NCI-H345 treated with DMSO at 0.1 percent for 48 hours (cell line): Measurements from ENCODE around the gene KIAA1671.

ENCODE experiments used
- DNase-seq: peaks from one replicate; lab custom pipeline; 2025; ENCODE audit not compliant: unreplicated experiment; lab: John Stamatoyannopoulos, UW

KIAA1671 gene

GRCh38 chr22:25139062-25139461, 186.5 kb downstream of the KIAA1671 start:
- DNase-seq, result no peak

GRCh38 chr22:25142102-25142501, 189.6 kb downstream of the KIAA1671 start:
- DNase-seq, result no peak

- DNase-seq, result no peak
Observed at GRCh38 chr22:25143156-25144076, 190.9 kb downstream of the KIAA1671 start.

GRCh38 chr22:25144522-25144921, 192.0 kb downstream of the KIAA1671 start:
- DNase-seq, result no peak

- DNase-seq, result peak; percentile 36
Observed at GRCh38 chr22:25146307-25146706, 193.8 kb downstream of the KIAA1671 start.

GRCh38 chr22:25146906-25147641, 194.6 kb downstream of the KIAA1671 start:
- DNase-seq, result no peak

GRCh38 chr22:25147642-25147928, 195.1 kb downstream of the KIAA1671 start:
- DNase-seq, result peak; percentile 4

GRCh38 chr22:25148149-25148691, 195.7 kb downstream of the KIAA1671 start:
- no peak for DNase-seq

GRCh38 chr22:25149014-25149413, 196.5 kb downstream of the KIAA1671 start:
- no peak for DNase-seq

GRCh38 chr22:25153961-25154666, 201.6 kb downstream of the KIAA1671 start:
- DNase-seq, result no peak

- DNase-seq, result no peak
Observed at GRCh38 chr22:25154667-25154999, 202.1 kb downstream of the KIAA1671 start.

GRCh38 chr22:25156736-25157135, 204.2 kb downstream of the KIAA1671 start:
- DNase-seq, result no peak

- no peak for DNase-seq
Observed at GRCh38 chr22:25159028-25159427, 206.5 kb downstream of the KIAA1671 start.

- no peak for DNase-seq
Observed at GRCh38 chr22:25160120-25160996, 207.8 kb downstream of the KIAA1671 start.

- DNase-seq, result no peak
Observed at GRCh38 chr22:25161017-25161915, 208.8 kb downstream of the KIAA1671 start.

GRCh38 chr22:25161916-25162530, 209.5 kb downstream of the KIAA1671 start:
- no peak for DNase-seq

- no peak for DNase-seq
Observed at GRCh38 chr22:25162561-25162960, 210.0 kb downstream of the KIAA1671 start.

- DNase-seq, result no peak
Observed at GRCh38 chr22:25165785-25166184, 213.3 kb downstream of the KIAA1671 start.
